Stimulated activated CD4-positive, alpha-beta T cell treated with anti-CD3 and anti-CD28 coated beads, TNF-alpha, amount 100 ng/mL, for 1 hour (primary cell): ENCODE measurements around the gene ACOT7.
A peak's percentile ranks its signal among the peaks of the same experiment; 100 is the strongest.
"Not testable (repeated sequence)": the region's sequence is repeated elsewhere in the genome, so short reads cannot be mapped to it uniquely, and the experiment has no call there.

ENCODE experiments used
- DNase-seq, 3 donors: peaks; one replicate each; pipeline ENCODE4 v3.0.0-alpha.2; 2020; ENCODE audit warnings: low read depth in 3 of 3, low spot score in 1 of 3

ACOT7 gene, protein sequence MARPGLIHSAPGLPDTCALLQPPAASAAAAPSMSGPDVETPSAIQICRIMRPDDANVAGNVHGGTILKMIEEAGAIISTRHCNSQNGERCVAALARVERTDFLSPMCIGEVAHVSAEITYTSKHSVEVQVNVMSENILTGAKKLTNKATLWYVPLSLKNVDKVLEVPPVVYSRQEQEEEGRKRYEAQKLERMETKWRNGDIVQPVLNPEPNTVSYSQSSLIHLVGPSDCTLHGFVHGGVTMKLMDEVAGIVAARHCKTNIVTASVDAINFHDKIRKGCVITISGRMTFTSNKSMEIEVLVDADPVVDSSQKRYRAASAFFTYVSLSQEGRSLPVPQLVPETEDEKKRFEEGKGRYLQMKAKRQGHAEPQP

DNA sequence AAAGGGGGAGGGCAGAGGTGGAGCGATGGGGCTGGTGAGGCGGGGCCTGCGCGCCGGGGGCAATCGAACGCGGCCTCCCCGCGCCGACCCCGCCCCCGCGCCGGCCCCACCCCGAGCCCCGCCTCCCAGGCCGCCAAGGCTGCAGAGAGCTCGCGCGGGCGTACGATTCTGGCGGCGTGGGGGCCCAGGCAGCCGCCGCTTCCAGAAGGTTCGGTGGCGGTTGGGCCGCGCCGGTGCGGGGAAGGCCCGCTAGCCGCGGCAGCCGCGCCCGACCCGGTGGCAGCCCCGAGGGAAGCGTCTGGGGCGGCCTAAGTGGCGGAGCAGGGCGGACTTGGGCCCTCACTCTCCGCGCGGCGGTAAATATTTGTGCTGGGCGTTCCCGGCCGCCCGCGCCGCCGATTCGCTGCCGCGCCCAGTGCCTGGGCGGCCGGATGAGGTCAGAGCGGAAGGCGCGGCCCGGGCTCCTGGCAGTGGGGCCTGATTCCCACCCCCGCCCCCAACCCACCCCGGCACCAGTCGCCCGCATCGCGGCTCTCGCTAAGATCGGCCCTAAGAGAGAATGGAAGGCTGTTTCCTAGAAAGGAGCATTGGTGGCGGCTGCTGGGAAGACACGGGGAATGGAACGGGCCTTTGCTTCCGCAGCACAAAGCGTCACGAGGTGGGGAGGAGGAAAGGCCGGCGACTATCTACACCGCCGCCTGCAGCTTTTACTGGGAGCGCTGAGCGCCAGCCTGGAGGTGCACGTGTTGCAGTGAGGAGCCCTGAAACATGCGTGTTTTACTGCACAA, at the start of gene ACOT7:
Gene ACOT7 (minus strand): TSS at position 368 of the 788 bp plus-strand sequence. CDS start 368 bp downstream, outside the sequence.
- DNase-seq, result peak; percentile 68 to 90 (median 81)

DNA sequence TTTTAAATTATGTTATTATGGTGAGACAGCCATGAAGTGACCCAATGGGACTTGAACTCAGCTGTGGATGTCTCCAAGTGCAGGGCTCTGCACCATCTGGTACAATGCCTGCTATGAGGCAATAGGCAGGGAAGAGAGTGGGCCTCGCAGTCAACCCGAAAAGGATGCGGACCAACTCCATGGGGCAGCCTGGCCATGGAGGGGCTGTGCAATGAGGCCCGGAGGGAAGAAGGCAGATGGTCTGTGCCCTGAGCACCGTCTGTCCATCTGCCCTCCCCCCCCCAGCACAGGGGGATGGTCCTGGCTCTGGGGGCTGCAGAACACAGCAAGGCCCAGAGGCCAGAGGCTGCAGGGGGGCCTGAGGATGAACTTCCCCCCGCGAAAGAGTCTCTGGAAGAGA, 48.0 kb upstream of the ACOT7 start:
- no peak for DNase-seq

DNA sequence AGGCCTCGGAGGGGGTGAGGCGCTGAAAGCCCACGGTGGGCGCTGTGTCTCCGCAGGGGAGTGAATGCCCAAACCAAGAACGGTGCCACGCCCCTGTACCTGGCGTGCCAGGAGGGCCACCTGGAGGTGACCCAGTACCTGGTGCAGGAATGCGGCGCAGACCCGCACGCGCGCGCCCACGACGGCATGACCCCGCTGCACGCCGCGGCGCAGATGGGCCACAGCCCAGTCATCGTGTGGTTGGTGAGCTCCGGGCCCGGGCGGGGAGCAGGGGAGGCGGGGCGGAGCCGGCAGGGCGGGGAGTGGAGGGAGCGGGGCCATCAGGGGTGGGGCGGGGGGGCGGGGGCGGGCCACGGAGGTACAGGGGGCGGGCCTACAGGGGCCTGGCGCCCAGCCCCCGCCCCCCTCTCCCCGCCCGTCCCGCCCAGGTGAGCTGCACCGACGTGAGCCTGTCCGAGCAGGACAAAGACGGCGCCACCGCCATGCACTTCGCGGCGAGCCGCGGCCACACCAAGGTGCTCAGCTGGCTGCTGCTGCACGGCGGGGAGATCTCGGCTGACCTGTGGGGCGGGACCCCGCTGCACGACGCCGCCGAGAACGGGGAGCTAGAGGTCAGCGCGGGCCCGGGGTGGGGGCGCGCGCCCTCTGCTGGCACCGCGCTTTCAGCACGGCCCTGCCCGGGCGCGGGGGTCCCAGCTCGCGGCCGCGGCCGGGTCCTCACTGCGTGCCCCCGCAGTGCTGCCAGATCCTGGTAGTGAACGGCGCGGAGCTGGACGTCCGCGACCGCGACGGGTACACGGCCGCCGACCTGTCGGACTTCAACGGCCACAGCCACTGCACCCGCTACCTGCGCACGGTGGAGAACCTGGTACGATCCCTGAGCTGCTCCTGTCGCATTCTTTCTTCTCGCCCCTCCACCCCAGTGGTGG, 46.9 kb upstream of the ACOT7 start:
- DNase-seq, result peak in 2 of 3 donors; percentile 54 to 58

DNA sequence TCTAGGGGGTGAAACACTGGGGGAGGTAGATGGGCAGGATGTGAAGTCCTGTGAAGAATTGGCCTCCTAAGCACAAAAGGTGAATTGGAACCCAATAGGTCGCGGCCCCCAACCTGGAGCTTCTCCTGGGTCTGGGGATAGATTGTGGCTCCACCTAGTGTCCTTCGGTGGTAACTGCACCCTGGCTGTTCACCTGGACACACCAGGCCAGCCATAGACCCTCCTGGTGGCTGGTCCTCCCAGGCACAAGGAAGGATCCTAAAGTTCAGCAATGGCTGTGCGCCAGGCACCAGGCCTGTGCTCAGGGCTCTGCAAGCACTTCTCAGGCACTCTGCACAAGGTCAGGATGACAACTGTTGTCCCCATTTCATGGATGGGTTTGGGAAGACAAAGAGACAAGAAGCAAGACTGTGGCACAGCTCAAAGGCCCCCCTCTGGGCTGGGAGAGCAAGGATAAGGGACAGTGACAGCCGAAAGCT, 44.5 kb upstream of the ACOT7 start:
- peak in 2 of 3 donors; percentile 36 to 59 for DNase-seq

DNA sequence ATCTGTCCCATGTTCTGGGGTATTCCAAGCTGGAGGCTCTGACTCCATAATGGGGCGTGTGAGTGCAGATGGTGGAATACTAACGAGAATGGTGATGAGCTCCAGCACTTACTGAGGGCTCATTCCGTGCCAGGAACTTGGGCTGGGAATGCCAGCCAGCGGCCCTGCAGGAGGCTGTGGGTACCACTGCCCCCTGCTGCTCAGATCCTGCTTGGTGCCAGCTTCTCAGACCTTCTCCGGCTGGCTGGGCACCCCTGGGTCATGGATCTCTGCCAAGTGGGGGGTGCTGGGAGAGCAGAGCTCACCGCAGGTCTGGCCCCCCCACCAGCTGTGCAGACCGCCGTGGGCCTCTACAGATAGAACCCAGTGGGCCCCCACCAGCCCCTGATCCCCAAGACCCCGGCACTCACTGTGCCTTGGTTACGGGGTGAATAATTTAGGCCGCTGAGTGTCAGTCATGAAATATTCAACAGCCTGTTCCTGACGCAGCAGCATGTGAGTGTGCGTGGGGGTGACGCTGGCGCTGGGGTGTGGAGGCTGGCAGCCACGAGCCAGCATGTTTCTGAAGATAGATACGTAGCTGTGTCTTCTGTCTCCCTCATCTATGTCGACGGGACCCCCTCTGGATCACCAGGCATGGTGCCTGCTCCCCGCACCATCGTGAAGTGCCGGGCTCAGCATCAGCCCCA, 43.6 kb upstream of the ACOT7 start:
- not testable (repeated sequence) for DNase-seq

DNA sequence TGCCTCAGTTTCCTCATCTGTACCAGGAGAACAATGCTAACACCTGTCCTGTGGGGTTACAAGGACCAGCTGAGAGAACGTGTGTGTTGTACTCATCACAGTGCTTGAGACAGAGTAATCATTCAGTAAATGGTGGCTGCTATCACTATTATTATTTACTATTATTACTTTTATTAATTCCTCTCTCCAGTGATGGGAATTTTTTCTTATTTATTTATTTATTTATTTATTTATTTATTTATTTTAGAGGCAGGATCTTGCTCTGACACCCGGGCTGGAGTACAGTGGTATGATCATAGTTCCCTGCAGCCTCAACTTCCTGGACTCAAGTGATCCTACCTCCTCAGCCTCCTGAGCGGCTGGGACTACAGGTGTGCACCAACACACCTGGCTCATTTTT, 42.7 kb upstream of the ACOT7 start:
- not testable (repeated sequence) for DNase-seq

DNA sequence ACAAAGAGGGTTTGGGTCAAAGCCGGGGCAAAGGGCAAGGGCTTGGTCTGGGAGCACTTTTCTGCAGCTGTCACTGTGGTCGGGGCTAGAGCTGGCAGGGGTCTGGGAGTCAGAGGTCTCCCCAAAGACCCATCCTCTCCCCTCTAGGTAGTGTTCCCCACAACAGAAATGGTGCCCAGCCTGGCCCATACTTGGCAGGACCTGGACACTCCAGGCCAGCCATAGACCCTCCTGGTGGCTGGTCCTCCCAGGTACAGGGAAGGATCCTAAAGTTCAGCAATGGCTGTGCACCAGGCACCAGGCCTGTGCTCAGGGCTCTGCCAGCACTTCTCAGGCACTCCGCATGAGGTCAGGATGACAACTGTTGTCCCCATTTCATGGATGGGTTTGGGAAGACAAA, 42.0 kb upstream of the ACOT7 start:
- DNase-seq, result no peak

DNA sequence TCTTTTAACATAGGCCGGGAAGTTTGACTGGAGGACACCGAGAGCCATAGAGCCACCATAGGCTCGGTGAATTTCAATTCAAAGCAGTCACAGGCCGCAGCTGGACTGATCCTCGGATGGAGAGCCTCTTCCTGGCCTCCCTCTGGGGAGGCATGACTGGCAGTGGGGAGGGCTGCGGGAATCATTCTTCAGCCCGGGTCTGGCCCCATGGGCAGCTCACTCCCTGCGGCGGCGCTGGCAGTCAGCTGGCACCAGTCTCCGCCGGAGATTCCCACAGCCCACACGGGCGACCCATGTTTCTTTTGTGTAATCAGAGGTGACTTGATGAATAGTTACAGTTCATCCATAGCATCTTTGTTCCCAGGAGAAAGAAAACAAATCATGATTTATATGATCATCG, 41.6 kb upstream of the ACOT7 start:
- DNase-seq, result no peak

DNA sequence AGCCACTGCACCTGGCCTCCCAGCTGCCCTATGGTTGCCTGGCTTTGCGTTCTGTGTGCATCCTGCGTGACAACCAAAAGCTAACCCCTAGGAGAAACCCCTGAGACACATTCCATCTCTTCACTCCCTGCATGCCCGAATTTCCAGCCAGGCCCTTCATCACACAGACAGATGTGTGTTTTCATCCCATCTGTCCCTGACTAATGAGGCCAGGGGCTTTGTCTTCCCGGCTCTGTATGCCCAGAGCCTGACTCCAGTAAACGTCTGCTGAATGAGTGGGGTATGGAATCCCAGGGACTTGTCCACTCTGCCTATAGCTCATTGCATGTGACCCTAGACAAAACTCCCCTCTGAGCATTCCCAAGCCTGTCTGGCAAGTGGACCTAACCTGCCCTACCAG, 40.6 kb upstream of the ACOT7 start:
- DNase-seq, result no peak

DNA sequence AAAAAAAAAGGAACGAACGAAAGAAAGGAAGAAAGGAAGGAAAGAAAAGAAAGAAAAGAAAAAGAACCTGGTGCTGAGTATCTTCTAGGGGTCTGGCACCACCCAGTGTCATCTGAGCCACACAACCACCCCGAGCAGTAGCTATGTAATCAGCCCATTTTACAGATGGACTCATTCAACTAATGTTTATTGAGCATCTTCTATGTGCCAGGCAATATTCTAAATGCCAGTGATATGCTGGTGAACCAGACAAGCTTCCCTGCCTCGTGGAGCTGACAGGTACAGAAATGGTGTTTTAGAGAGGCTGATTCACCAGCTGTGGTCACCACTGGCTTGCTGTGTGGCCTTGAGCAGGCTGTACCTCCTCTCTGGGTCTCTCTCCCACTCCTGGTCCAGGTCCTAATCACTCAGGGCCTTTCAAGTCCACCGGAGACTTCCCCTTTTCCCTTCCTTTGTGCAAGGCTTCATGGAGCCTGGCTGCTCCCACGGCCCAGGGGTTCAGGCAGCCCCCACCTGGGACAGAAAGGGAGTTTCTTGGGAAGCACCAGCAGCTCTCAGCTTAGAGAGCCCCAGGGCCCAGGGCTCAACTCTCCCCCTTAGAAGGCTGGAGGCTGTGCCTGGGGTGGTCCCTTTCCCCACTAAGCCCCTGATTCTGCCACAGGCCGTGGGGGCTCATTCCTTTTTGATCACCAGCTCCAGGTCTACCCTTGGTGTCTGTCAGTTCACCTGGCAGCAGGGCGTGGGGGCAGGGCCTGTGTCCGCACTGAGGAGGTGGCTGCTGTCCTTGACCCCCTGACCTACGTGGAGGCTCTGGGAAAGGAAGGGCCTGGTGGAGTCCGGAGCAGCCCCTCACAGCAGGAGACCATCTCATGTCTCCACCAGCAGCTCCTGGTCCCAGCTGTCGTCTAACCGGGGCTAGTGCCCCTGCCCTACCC, 38.3 kb upstream of the ACOT7 start:
- DNase-seq, result not testable (repeated sequence)

DNA sequence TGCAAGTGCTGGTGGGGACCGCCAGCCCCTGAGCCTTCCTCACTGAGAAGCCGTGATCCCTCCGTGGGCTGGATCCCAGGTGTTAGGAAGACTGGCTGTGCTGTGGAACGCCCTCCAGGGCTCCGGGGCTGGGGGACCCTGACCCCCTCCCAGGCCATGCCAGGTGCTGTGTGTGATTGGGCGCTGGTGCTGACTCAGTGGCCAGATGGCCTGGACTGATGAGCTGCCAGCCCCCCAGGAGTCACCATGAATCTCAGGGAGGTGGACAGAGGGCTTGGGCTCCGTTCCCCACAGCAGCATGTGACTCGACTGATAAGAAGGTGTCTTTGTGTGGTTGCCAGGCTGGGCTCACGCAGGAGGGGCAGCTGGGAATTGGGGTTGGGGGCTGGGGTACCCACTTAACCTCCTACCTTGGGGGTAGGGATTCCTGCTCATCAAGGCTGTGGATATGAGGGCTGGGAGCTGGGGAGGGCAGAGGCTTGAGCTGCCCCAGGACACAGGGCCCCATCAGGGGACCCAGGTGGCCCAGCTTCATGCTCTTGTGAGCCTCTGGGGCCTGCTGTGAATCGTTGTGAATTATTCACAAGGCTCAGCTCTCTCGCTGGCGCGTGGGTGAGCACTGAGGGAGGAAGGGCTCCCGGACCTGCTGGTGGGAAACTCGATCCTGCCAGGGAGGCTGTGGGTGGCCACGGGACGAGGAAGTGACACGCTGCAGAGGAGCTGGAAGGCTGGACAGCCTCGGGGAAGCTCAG, 36.3 kb upstream of the ACOT7 start:
- DNase-seq, result not testable (repeated sequence)

DNA sequence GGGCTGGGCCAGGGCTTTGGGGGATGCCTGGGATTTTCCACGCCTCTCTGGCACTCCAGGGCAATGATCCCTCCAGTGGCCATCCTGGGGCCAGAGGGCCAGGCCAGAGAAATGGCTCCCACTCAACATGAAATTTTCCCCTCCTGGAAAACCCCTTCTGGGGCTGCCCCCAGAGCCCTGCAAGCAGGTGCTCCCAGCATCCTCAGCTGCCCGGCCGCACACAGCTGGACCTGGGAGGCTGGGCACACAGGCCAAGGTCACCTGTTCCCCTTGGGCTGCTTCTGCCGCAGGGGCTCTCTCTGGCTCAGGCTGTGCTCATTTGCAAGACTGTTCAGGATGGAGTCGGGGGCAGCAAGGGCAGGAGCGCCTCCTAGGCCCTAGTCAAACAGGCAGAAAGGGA, 34.9 kb upstream of the ACOT7 start:
- not testable (repeated sequence) for DNase-seq

DNA sequence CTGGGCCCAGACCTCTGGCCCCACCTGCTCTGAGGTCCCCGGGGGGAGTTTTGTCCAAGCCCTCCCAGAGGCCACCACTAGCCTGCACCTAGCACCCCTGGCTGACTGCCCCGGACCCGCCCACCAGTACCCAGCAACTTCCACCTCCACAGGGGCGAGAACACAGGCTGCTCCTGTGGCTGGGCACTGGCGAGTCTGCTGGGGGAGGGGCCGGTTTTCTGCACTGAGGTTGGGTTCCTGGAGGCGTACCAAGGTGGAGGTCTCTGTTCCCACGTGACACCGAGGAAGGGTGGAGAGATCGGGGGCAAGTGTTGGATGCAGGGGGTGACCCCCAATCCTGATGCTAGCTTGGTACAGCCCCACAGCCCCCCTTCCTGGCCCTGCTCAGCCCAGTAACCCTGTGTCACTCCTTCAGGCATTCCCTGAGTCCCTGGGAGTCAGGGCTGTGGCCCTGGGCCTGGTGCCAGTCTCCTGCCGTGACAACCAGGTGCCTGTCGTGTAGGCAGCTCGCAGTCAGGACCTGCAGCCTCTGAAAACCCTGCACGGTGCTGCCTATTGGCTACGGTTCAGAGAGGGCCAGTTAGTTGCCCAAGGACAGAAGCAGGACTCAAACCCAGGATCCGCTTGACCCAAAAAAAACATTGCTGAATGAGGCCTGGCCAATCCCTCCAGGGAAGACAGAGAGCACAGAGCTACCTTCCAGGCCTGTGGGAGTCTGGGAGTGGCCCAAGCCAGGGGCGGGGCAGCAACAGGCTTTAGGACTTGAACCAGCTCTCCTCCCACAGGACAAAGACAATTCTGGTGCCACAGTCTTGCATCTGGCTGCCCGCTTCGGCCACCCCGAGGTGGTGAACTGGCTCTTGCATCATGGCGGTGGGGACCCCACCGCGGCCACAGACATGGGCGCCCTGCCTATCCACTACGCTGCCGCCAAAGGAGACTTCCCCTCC, 34.1 kb upstream of the ACOT7 start:
- no peak for DNase-seq

DNA sequence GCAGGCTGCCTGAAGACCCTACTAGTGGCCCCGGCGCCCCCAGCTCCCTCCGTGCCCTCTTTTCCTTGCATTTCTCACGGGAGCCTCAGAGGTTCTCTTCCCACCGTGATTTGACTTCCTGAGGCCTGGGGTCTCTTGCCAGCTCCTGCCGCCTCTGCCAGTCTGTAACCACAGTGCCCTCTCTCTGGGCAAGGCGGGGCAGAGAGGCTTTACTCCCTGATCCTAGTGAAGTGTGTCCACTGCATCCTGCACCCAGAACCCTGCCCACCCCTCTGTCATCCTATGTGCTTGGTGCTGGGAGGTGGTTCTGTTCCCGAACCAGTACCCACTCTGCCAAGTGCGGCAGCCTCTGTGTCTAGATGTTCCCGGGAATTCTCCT, 33.4 kb upstream of the ACOT7 start:
- DNase-seq, result no peak

DNA sequence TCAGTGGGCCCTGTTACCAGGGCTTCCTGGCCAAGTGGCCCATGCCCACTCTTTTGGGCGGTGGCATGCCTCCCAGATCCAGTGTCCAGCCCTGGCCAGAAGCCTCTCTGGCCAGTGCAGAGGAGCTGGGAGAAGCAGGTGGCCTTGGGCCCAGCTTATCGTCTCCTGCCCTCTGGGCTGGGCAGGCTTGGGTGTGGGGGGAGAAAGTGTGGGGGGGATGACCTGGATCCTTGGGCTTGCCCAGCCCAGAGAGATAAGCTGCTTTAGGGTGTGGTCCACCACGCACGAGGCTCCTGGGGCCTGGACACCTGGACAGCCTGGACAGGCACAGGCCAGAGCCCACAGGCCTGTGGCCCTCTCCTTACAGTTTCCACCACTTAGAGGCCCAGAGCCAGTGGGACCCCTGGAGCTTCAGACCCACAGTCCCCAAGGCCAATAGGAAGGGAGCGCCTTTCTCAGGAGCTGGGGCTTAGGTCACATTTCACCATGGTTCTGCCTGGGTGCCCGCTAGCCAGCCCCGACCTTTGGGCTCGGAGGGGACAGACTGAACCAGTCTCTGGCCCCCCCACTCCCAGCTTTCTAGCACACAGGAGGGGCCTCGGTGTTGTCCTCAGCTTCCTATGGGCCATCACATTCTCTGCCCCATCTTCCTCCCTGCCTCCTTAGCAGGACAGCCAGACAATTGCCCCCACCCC, 32.9 kb upstream of the ACOT7 start:
- no peak for DNase-seq

DNA sequence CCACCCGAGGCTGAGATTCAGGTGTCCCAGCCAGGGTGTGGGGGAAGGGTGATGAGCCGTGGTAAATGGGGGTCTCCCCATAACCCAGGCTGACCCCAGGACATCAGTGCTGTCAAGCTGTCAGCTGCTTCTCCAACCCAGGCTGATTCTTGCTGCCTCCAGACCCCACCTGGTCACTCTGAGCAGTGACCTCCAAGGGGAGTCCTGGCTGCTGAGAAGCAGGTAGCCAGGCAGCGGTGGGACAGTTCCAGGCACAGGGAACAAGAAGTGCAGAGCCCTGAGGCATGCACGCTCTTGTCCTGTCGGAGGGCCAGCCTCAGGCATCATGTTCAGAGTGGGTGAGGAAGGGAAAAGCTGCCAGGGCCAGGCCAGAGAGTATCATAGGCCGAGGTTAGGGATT, 32.1 kb upstream of the ACOT7 start:
- no peak for DNase-seq
